C4-2B (cell line): ENCODE measurements around the gene BNC2.

Source experiments
- H3K27ac ChIP-seq: fragments of 450-650 bp; 2 replicates; pipeline ENCODE4 v1.5.1; 2017
- CTCF ChIP-seq: fragments of 450-650 bp; conservative IDR thresholded peaks from 2 replicates; pipeline ENCODE4 v1.5.1; 2017; ENCODE audit warnings: mild to moderate bottlenecking
- ZFX ChIP-seq: fragments of 450-650 bp; IDR thresholded peaks from 2 replicates; pipeline ENCODE4 v1.6.1; 2017

The BNC2 gene

GRCh38 chr9:16773116-16773515 is 97.4 kb downstream of the BNC2 start:
- TF ChIP-seq ZFX (no peak), CTCF (no peak)

GRCh38 chr9:16771356-16771755 is 99.1 kb downstream of the BNC2 start:
- no peak overlapping the region for H3K27ac ChIP-seq
- TF ChIP-seq CTCF (no peak), ZFX (no peak)

More at GRCh38 chr9:16773116-16773515, 97.4 kb downstream of the BNC2 start:
- no peak overlapping the region for H3K27ac ChIP-seq

- TF ChIP-seq CTCF: no peak
- TF ChIP-seq ZFX: no peak
- H3K27ac ChIP-seq: no peak overlapping the region
Measured at GRCh38 chr9:16769291-16769690, 101.2 kb downstream of the BNC2 start.

- no peak for TF ChIP-seq ZFX
Measured at GRCh38 chr9:16768816-16769215, 101.7 kb downstream of the BNC2 start.

DNA sequence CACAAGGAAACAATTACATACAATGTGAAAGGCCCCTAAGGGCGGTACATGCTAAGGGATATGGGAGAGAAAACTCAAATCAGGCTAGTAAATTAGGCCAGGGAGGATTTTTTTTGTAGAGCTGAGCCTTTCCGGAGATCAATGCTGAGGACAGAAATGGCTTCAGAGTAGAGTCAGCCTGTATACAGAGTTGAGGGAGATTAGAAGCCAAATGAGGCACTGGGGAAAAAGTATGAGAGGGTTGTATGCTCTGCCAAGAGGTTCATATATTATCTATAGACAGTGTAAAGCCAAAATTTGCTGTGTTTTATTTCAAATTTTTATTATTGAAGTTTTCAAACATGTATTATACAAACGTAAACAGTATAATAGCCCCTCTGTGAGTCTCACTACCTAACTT is 103.1 kb downstream of the BNC2 start:
- H3K27ac ChIP-seq: no peak overlapping the region
- no peak for TF ChIP-seq CTCF
- TF ChIP-seq ZFX: no peak

More at GRCh38 chr9:16768816-16769215, 101.7 kb downstream of the BNC2 start:
- H3K27ac ChIP-seq: no peak overlapping the region

DNA sequence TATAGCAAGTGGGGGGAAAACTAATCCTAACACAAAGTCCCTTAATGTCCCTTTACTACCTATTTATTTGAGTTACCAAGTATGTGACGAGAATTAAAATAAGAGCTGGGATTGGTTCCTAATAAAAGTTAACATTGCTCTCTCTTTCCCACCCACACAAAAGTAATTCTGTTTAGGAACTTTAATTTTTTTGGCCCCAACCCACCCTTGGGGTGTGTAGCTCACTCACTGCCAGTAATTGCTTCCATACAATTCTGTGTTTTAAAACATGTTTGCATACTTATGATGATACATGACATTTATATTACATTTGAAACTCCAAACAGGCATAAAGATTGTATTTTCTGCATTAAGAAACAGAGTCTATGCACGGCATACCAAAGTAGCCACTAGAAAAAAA is 106.5 kb downstream of the BNC2 start:
- no peak overlapping the region for H3K27ac ChIP-seq
- TF ChIP-seq ZFX (no peak), CTCF (no peak)

GRCh38 chr9:16755467-16756160 is 114.9 kb downstream of the BNC2 start:
- H3K27ac ChIP-seq: no peak overlapping the region
- TF ChIP-seq ZFX: no peak
- TF ChIP-seq CTCF: no peak

- TF ChIP-seq ZFX (no peak), CTCF (no peak)
- no peak overlapping the region for H3K27ac ChIP-seq
Measured at GRCh38 chr9:16754662-16755061, 115.8 kb downstream of the BNC2 start.
